WERI-Rb-1 (cell line): ENCODE results near the gene PMM1.

Experiments used
- DNase-seq: peaks from one replicate; pipeline ENCODE4 v3.0.0-alpha.2; 2020
- H3K27ac ChIP-seq: fragments of 250-450 bp; sonication (Bioruptor Pico); 2 replicates; pipeline ENCODE4 v1.5.1; 2020; ENCODE audit warnings: mild to moderate bottlenecking, moderate library complexity
- H3K27me3 ChIP-seq: fragments of 250-450 bp; sonication (Bioruptor Pico); 2 replicates; pipeline ENCODE4 v1.5.1; 2021; ENCODE audit warnings: mild to moderate bottlenecking, low read depth, moderate library complexity; ENCODE audit not compliant: insufficient read depth, severe bottlenecking
- H3K36me3 ChIP-seq: fragments of 250-450 bp; sonication (Bioruptor Pico); 2 replicates; pipeline ENCODE4 v1.5.1; 2020; ENCODE audit warnings: mild to moderate bottlenecking, moderate library complexity
- H3K4me3 ChIP-seq: 2 replicates; pipeline ENCODE4 v1.5.1; 2011; ENCODE audit warnings: low read depth, mild to moderate bottlenecking, control low read depth, low read length
- H3K9me3 ChIP-seq: fragments of 250-450 bp; sonication (Bioruptor Pico); 2 replicates; pipeline ENCODE4 v1.5.1; 2021; ENCODE audit warnings: mild to moderate bottlenecking, moderate library complexity; ENCODE audit not compliant: severe bottlenecking
- TF ChIP-seq, protein P1 (sequence below): IDR thresholded peaks from 2 replicates; pipeline ENCODE4 v1.5.1; 2011; ENCODE audit warnings: low read depth, mild to moderate bottlenecking, control low read depth, inconsistent platforms, low read length

PMM1 gene

DNA sequence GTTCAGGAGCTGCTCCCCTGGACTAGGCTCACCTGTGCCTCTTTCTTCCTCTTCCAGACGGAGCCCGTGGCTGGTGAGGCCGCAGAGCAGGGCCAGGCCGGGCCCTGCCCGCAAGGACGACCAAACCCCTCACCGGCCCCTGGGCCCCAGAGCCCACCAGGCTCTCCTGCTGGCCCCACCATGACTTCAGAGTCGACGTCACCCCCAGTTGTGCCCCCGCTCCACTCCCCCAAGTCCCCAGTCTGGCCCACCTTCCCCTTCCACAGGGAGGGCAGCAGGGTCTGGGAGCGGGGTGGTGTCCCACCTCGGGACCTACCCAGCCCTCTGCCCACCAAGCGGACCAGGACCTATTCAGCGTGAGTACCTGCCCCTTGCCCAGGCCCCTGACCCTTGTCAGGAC is 17.9 kb downstream of the PMM1 start:
- TF ChIP-seq, protein P1, sequence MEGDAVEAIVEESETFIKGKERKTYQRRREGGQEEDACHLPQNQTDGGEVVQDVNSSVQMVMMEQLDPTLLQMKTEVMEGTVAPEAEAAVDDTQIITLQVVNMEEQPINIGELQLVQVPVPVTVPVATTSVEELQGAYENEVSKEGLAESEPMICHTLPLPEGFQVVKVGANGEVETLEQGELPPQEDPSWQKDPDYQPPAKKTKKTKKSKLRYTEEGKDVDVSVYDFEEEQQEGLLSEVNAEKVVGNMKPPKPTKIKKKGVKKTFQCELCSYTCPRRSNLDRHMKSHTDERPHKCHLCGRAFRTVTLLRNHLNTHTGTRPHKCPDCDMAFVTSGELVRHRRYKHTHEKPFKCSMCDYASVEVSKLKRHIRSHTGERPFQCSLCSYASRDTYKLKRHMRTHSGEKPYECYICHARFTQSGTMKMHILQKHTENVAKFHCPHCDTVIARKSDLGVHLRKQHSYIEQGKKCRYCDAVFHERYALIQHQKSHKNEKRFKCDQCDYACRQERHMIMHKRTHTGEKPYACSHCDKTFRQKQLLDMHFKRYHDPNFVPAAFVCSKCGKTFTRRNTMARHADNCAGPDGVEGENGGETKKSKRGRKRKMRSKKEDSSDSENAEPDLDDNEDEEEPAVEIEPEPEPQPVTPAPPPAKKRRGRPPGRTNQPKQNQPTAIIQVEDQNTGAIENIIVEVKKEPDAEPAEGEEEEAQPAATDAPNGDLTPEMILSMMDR: no peak
- DNase-seq: no peak
- Histone ChIP-seq H3K4me3 (no peak overlapping the region), H3K27ac (no peak overlapping the region), H3K36me3 (peaks cover 9% of the 10 kb centered on the region), H3K9me3 (no peaks in the 10 kb centered on the region), H3K27me3 (no peaks in the 10 kb centered on the region)

DNA sequence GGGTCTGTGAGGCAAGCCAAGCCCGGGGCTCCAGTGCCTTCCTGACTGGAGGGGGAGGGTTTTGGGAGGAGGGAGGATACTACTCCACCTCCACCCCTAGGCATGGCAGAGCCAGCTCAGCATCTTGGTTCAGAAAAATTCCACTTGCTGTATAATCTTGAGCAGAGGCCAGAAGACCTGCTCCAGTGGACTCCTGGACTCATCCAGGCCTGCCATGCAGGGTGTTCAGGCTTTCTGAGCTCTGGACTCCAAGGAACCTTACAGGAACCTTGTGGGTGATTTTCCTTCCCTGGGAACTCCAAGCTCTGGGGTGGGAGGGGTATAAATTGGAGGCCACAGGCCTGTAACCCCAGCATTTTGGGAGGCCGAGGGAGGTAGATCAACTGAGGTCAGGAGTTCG is 19.4 kb downstream of the PMM1 start:
- Histone ChIP-seq H3K36me3 (no peaks in the 10 kb centered on the region), H3K4me3 (no peak overlapping the region), H3K9me3 (no peaks in the 10 kb centered on the region), H3K27me3 (no peaks in the 10 kb centered on the region), H3K27ac (no peak overlapping the region)
- DNase-seq: no peak
- TF ChIP-seq, protein P1: no peak

DNA sequence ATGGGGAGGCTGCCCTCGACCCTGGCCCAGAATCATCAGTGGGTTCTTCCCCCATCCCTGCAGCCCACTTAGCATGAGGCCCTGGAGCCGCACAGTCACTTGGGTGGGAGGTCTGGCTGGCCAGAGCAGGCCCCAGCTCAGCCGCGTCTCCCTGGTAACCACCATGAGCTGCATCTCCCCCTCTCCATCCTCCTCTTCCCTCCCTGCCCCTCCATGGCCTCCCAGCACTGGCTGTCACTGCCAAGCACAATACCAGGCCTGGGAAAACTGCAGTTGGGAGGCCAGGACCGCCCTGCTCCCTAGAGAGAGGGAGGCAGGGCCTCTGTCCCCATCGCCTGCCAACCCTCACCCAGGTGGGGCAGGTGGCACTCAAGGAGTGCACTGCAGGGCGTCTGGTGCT is 20.8 kb downstream of the PMM1 start:
- Histone ChIP-seq H3K27me3 (no peaks in the 10 kb centered on the region), H3K4me3 (no peak overlapping the region), H3K9me3 (no peaks in the 10 kb centered on the region), H3K27ac (no peak overlapping the region), H3K36me3 (no peaks in the 10 kb centered on the region)
- DNase-seq: no peak
- TF ChIP-seq, protein P1: no peak

DNA sequence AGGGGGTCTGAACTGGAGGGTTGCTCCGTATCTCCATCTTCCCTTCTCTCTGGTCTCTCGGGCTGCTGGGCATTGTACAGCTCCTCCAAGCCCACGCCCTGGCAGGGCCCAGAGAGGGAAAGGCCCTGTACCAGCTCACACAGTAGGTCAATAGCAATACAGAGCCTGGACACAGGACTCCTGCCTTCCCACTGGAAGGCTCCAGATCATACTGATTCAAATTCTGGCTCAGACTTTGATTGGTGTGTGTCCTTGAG is 22.2 kb downstream of the PMM1 start:
- no peak overlapping the region for H3K27ac ChIP-seq
- no peaks in the 10 kb centered on the region for H3K9me3 ChIP-seq
- TF ChIP-seq, protein P1: no peak
- no peak overlapping the region for H3K4me3 ChIP-seq
- H3K27me3 ChIP-seq: no peaks in the 10 kb centered on the region
- no peak for DNase-seq
- H3K36me3 ChIP-seq: no peaks in the 10 kb centered on the region

DNA sequence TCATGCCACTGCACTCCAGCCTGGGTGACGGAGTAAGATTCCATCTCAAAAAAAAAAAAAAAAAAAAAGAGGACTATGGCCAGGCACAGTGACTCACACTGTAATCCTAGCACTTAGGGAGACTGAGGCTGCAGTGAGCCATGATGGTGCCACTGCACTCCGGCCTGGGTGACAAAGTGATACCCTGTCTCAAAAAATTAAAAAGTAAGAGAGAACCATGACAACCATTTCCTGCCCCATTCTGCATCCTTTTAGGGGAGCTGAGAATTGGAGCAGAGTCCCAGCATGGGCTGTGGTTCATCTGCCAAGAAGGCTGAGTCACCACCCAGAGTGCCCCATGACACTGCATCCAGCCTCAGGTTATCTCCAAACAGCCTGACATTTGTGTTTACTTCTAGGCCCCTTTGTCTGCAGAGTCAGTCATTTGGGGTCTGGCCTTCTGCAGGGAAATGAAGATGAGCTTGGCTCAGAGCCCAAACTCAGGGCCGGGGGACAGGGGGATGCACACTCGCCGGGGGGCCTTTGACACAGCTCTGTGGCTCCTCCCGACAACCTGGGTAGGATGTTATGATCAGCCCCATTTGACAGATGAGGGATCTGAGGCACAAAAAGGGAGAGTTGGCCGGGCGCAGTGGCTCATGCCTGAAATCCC is 24.1 kb downstream of the PMM1 start:
- Histone ChIP-seq H3K27ac (no peak overlapping the region), H3K9me3 (no peaks in the 10 kb centered on the region), H3K27me3 (no peaks in the 10 kb centered on the region), H3K36me3 (no peaks in the 10 kb centered on the region), H3K4me3 (no peak overlapping the region)
- no peak for DNase-seq
- TF ChIP-seq, protein P1: no peak

DNA sequence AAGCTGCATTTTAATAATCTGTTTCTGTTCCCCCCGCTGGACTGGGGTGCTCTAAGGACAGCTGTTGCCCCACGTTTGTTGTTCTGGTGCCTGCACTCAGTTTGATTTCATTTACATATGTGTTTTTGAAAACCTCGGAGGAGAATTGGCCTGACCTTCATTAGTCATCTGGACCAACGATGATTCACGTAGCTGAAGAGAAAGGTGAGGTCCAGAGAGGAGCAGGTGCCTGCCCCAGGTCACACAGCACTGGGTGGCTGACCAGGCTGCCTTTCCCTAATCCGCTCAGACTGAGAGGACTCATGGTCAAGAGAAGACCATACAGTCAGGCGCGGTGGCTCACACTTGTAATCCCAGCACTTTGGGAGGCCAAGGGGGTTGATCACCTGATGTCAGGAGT is 25.1 kb downstream of the PMM1 start:
- H3K27ac ChIP-seq: no peak overlapping the region
- no peak for DNase-seq
- H3K9me3 ChIP-seq: no peaks in the 10 kb centered on the region
- no peak overlapping the region for H3K4me3 ChIP-seq
- H3K27me3 ChIP-seq: no peaks in the 10 kb centered on the region
- no peaks in the 10 kb centered on the region for H3K36me3 ChIP-seq
- TF ChIP-seq, protein P1: no peak
